Fibroblast of skin of back (primary cell): ENCODE measurements around the gene SIGMAR1.

ENCODE experiments used
- DNase-seq: peaks from one replicate; pipeline ENCODE4 v3.0.0-alpha.2; 2013

Gene SIGMAR1

DNA sequence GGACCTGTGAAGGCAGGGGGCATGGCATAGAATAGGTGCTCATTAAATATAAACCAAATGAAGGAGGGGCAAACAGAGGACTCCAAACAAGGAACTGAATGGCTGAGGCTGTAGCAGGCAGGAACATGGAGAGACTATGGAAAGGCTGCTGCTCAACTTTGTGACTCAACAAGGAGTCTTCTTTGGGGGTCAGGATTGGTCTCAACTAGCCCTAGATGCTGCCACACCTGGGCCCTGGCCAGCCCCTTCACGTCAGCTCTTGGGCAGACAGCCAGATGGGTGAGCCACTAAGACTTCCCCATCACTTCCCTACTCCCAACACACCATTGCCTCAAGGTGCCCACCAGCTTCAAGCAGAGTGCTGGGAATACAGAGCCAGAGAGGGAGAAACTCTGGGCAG is 36.7 kb downstream of the SIGMAR1 start:
- no peak for DNase-seq

DNA sequence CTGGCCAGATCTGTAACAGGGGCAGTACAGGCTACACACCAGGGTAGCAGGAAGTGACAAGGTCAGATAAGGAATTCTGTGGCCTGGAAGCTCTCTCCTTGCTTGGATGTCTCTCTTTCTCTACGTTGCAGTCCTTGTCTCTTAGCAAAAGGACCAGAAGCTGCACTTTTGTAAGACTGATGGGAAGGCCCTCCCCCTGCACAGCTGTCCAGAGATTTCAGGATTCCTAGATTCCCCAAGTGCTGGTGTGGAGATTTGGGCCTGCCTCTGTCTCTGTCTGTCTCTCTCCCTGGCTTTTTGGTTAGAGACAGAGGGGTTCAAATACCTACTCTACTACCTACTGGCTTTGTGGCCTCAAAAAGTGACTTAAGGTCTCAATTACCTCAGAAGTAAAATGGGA is 38.0 kb downstream of the SIGMAR1 start:
- DNase-seq = no peak

DNA sequence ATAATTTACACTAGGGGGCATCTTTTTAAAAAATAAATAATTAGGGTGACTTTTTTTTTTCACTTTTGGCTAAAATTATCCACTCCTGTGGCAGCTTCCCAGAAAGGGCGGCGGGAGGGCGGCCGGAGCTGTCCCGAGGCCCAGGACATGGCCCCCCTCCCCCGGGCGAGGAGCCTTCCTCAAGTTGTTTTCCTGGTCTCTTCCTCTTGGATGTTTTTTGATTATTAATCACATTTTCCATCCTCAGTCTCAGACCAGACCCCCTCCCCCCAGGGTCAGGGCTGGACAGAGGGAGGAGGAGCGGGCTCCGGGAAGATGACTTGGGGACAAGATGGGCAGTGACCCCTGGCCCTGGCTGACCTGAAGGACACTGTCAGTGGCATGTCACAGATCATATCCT is 43.4 kb downstream of the SIGMAR1 start:
- DNase-seq = no peak

DNA sequence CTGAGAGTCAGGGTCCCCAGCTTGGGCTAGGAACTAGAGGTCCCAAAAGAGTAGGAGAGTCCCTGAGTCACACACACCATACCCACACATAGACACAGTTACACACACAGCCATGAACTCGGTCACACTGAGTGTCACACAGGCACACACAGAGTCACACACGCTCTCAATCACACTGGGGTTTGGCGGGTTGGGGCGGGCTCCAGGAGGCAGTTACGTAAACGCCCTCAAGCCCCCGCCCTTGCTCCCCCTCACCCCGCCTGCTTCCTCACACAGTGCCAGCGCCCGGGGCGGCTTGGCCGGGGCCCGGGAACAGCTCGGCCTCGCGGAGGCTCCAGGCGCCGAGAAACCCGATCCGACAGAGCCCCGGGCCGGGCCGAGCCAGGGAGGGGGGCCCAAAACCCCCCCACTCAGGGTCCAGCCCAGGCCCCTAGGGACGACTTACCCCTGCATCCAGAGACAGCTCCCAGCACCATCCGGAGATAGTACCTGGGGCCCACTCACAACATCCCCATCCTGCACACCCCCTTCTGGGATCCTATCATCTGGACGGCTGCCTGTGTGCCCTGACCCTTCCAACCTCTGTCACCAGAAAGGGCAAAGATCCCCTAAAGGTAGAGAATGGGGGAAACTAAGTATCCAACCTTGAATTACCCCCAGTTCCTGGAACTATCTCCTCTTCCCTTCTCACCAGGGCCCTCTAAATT is 44.5 kb downstream of the SIGMAR1 start:
- DNase-seq = no peak

DNA sequence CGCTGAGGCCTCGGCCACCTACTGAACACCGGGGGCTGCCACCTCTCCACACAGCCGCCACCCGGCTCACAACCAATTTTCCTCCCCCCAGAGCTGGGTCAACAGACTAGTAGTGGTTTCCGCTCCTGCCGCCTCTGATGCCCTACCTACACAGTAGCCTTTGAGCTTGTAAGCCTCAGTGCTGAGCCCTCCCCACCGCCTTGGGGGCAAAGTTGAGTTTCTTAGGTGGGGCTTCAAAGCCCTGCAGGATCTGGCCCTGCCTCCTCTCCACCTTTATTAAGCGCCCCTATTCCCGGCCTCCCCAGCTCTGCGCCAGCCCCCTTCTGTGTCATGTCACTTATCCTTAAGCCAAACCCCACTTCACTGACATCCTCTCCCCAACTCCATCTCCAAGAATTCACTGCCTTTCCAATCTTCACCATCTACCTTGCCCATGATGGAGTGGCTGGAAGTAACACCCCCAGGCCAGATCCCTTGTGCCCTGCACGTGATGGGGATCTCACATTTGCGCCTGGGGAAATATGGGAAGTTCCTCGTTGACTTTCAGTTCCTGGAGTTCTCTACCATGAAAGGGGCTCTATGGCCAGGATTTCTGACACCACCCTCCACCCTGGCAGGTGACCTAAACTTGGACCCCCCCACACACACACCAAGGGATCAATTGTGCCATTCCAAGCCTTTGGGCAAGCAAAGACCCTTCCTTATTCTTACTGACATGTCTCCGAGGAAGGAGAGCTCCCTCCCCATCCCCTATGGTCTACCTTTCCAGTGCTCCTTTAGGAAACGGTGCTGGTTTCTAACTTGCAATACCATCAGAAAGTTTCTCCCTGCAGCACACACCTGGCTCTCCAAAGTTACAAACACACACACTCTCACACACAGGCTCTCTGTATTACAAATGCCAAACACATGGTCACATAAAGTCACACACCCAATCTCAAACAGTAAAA is 45.4 kb downstream of the SIGMAR1 start:
- DNase-seq = no peak

DNA sequence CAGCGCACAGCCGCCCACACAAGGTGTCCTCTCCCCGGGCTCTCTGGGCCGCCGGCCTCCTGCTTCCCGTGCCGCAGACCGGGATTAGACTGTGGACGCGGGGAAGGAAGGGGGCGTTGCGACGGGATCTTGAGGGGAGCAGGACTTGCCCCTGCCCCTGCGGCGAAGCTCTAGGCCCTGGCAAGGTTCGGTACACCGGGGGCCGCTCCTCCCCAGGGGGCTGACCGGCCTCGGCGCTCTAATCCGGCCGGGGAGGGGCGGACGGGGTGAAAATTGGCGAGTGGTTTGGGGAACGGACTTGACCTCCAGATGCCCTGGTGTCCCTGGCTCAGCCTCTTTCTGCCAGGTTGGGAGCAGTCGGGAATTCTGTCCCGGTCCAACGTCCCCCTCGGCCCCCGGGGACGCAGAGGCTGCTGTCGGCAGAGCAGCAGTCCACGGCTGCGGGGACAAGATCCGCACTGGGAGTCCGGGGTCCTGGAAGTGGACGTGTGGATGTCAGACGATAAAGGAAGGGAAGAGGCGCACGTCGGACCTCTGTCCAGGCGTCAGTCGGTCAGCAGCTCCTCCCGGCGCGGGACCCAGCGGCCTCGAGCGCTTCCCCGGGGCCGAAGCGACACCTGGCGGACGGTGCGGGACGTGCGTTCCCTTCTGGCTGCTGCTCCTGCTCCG is 46.2 kb downstream of the SIGMAR1 start:
- DNase-seq = peak; percentile 64

DNA sequence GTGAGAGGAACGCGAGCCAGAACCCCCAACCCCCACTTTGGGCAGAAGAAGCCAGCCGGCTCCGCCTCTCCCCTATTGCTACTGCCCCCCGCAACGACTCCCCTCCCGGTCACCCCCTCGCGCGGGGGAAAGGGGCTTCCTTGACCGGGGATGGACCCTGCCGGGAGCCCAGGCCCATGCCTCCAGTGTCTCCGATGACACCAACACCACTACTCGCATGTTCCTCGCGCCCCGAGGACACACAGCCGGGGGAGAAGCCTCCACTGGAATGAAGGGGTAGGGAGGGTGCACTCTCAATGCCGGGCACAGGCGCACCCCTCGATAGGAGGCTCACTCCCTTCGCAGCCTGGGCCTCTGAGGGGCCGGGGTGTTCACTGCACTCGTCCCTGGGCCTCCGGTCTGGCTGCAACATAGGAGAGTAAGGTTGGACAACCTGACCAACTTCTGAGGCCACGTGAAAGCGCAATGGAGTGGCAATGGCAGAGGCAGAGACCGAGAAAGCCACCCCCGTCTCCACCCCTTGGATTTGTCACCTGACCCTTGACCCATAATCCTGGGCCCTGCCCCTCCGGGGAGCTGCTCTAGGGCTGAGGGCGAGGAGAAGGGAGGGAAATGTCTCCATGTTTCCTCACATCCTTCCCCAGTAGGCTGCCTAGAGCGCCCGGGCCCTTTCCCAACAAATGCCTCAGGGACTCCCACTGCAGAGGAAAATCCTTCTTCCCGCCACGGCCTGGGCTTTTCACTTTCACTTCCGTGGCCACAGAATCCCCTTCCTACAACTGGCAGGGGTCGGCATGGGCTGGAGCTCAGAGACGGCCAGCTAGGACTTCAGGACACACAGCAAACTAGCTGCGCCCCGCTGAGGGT is 47.0 kb downstream of the SIGMAR1 start:
- DNase-seq = no peak

DNA sequence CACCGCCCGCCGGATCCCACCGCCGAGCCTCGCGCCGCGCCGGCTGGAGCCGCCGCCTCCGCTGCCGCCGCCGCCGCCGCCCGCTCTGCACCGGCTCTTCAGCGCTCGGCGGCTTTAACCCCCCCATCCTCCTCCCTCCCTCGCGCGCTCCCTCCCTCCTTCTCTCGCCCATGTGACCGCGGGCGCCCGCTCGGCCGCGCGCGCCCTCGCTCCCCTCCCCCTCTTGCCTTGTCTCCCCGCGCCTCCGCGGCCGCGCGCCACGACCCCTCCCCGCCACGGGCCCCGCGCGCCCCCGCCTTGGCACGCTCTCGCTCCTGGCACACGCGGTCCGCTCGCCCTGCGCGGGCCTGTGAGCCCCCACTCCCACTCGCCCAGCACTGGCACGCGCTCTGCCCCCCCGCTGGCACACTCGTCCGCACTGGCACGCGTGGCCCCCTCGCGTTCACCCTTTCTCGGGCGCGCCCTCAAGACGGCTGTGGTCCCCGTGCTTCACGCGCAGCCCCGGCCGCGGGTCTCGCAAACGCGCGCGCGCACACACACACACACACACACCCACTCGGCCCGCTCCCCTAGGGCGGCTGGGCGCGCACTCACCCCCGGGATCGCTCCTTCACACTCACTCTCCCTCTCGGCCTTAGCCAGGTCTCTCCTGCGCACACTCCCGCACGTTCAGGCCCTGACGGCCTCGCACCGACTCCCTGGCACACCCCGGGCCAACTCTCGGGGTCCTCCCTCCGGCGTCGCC is 47.8 kb downstream of the SIGMAR1 start, which contains the start of gene CNTFR:
Gene CNTFR, minus strand, starts transcription at position 89 of the 745 bp plus-strand sequence. CDS start 20,743 bp downstream, outside the sequence.
- DNase-seq = no peak

DNA sequence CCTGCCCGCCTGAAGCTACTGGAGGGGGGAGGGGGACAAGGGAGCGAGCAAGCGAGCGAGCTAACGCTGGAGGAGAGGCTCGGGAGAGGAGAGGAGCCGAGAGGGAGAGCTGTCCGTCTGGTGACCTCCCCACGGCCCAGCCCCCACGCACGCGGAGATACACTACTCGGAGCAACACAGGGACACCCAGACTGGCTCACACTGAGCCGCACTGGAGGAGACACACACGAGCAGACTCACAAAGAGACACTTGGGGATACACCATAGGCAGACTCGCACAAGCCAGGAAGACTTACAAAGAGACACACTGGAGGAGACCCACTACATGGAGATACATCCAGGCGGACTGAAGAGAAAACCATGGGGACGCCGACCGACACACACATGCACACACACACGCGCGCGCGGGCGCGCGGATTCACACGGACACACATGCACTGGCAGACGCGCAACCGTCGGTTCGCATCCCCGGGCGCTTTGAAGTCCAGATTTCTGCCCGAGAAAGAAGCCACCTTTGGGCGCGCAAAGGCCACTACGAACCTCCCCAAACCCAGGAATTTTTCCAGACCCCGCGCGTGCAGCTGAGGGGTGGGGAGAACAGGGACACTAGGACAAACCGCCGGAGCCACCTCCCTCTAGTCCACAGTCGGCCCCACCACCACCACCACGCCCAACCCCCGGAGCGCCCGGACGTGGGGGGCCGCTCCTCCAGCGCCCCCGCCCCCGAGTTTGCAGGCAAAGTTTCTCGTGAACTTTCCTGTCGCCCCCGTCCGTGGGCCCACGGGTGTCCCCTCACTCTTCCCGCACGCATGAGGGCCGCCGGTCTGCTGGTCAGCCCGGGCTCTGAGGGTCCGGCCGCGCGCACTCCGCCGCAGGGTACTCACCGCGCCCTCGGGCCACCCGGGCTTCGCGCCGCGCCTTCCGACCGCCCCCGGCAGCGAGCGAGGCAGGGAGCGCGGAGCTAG is 48.6 kb downstream of the SIGMAR1 start:
- no peak for DNase-seq

DNA sequence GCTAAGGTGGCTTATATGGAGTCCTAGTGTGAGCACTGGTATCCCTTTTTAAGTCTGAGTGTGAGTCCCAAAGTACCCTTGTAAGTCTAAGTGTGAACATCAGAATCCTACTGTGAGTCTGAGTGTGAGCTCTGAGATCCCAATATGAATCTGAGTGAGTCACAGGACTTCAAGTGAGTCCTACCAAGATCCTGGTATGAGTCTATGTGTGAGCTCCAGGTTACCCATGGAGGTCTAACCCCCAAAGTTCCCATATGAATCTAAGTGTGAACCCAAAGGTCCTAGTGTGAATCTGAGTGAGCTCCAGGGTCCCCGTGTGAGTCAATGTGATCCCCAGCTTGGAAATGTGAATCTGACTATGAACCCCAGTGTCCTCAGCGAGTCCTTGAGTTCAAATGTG is 50.3 kb downstream of the SIGMAR1 start:
- DNase-seq = no peak

DNA sequence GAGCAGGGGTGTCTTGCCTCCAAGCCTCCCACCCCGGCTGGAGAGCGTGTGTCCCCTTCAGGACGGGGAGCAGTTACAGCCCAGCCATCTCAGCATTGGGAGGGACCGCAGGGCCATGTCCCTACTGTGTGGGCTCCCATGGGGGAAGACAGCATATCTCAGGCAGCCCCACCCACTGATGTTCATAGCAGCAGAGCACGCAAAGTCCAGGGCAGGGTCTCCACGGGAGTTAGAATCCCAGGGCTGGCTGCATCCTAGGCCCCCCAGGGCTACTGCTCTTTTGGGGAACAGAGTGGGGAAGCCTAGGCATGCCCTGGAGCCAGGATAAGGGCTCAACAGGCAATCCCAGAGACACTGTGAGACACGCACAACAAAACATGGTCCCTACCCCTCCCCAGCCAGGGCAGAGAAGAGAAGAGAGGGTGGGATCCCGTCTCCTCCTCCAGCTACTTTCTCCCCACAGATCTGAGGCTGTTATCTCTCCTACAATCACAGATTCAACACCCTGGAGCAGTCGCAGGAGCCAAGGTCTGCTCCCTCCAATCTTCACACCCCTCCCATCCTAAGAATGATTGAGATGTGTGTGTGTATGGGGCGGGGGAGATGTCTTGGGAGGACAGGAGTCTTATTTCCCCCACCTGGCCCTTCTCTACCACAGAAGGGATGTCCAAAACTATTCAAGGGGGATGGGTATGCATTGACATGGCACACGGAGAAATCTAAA is 51.5 kb downstream of the SIGMAR1 start:
- no peak for DNase-seq

DNA sequence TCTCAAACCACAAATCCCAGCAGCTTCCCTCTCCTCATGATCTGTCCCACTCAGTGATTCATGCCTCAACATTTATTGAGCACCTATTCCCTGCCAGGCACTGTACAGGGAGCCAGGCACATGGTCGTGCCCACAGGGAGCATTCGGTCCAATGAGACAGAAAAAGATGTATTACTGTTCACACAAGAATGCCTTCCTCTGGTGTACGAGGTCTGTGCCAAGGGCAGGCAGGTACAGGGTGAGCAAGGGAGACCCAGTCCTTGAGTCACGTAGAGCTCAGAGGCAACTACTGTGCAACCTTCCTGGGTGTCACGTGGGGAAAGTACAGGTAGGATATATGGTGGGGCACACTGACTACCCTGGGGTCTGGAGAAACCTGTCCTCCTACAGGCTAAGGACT is 52.6 kb downstream of the SIGMAR1 start:
- DNase-seq = no peak
